ENCODE results near the gene PTGDR.

Gene PTGDR

DNA sequence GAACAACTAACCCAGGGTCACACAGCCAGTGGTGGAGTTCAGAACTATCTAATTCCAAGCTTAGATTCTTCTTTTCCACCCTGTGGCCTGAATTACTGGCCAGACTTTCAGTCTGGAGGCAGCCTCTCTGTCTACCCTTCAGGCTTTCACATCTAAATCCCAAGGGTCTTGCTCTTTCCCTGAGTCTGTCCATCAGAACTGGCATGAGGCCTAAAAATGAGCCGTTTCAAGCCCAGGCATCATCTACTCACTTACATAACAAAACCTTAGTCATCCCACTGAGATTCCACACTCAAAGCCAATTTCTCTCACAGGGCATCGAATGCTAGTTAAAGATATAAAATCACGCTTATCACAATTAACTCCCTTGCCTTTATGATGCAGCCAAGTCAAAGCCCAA lies 1.3 kb upstream of the PTGDR start:
- no peak for DNase-seq

DNA sequence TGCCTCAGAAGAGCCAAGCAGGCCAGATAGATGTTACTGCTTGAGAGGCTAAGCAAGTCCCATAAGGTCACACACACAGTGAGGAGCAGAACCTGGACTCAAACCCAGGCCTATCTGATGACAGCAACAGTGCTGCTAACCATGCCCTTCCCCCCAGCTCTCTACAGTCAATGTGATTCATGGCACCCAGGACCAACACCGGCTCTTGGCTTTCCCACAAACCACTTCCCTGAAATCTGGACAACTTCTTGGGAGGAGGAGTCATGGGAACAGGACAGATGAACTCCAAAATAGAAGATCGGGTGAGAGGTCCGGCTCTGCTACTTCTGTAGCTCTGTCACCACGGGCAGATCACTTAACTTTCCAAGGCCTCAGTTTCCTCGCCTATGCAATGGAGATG lies 716 bp upstream of the PTGDR start:
- DNase-seq: no peak

DNA sequence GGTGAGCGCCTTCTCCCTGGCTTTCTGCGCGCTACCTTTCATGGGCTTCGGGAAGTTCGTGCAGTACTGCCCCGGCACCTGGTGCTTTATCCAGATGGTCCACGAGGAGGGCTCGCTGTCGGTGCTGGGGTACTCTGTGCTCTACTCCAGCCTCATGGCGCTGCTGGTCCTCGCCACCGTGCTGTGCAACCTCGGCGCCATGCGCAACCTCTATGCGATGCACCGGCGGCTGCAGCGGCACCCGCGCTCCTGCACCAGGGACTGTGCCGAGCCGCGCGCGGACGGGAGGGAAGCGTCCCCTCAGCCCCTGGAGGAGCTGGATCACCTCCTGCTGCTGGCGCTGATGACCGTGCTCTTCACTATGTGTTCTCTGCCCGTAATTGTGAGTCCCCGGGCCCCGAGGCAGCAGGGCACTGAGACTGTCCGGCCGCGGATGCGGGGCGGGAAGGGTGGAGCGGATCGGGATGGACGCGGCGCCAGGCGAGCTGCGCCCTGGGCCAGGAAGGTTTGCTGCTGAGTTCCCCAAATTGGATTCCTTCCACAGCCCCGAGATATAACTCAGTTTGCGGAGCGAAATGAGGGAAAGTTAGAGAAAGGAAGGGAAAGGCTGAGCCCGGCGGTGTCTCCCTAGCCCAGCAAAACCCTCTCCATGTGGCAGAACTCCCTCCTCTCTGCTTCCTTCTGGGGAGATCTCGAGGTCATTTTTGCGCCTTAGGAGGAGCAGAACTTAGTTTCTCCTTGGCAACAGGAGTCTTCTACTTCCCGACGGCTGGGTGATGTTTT lies 972 bp downstream of the PTGDR start:
- peak; percentile 3 for DNase-seq

DNA sequence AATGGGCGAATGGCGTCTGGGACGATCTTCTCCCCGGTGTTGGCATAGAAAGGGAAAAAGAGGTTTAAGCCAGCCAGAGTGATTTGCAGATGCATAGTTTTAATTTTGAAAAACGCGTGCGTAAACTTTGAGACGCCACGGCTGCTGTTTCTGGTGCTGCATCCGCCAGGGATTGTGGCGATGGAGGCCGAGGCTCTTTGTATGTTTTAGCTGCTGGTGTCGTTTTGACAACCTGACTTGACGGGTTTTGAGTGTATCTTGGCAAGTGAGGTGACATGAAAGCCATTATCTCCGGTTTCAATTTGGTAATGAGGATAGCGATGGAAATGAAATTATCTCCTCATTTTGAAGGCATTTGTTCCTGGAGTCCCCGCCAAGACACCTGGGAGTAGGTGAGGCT lies 1.6 kb downstream of the PTGDR start:
- DNase-seq: no peak

DNA sequence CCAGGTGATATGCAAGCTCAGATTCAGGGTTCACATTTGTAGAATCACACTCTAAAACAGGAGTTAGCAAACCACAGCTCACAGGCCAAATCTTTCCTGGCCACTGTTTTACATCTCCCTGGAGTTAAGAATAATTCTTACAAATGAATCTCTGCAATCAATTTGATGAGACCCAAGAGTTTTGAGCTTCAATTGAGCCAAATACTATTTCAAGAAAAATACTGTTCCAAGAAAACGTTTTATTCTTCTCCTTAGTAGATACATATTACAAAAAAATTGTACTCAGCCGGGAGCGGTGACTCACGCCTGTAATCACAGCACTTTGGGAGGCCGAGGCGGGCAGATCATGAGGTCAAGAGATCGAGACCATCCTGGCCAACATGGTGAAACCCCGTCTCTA lies 2.5 kb downstream of the PTGDR start:
- DNase-seq: no peak

DNA sequence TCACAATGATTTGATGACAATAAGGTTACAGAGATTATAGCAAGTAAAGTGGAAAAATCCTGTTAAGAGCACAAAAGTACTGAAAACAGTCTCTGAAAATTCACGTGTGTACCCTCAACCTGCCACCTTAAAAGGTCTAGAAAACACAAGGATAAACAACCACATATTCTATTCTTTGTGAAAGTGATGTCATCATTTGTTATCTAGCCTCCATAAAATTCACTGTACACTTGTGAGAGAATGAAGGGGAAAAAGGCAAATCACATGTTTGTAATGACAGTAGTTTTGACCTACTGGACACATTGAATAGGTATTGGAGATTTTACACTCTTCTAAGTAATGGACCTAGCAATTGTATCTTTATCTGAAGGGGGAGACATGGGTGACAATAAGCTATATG lies 4.0 kb downstream of the PTGDR start:
- DNase-seq: no peak

DNA sequence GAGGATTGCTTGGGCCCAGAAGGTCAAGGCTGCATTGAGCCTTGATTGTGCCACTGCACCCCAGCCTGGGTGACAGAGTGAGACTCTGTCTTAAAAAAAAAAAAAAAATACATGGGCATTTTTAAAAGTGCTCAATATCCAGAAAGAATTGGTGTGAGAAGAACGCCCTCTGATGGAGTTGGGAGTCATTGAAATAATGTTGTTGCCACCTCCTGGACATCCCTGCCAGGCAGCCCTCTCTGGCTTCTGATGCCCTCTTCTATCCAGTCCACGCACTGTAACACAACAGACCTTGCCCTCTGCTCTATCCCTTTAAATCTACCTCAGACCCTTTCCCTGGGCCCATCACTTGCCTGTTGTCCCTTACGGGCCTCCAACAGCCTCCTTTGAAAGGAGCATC lies 4.9 kb downstream of the PTGDR start:
- no peak for DNase-seq

DNA sequence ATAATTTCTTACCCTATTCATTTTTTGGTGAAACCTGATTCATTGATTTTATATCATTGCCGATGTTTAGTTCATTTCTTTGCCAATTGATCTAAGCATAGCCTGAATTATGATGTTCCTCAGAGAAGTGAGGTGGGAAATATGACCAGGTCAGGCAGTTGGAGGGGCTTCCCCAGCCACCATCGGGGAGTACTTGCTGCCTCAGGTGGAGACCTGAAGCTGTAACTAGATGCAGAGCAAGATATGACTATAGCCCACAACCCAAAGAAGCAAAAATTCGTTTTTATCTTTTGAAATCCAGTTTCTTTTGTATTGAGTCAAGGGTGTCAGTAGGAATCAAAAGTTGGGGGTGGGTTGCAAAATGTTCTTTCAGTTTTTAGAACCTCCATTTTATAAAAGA lies 7.9 kb downstream of the PTGDR start:
- DNase-seq: no peak

DNA sequence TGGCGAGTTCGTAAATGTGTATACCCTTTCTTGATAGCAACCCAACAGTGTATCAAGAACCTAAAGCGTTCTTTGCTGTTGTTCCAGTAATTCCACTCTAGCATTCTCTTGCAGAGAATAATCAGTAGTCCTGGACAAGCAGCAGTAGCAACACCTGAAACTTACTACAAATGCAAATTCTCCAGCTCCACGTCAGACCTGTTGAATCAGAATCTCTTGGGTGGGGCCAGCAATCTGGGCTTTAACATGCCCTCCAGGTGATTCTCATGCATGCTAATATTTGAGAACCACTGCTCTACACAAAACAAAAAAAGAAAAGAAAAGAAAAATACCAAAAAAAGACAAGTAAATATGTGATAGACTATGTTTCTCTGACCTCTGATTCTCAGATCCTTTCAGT lies 10.1 kb downstream of the PTGDR start:
- no peak for DNase-seq

DNA sequence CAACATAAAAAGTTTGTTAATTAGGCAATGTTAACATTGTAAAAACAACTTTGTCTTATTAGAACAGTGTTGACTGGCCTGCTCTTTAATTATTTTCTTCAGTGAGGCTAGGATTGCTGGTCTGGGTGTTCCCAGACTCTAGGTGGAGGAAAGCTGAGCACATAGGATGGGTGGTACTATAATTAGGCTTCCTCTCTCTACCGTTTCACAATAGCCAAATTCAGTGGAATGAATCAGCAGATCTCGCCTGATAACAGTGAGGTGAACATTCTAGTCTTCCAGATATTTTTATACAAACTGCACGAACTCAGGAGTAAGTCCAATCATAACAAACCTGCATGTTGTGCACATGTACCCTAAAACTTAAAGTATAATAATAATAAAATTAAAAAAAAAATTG lies 11.9 kb downstream of the PTGDR start:
- no peak for DNase-seq

DNA sequence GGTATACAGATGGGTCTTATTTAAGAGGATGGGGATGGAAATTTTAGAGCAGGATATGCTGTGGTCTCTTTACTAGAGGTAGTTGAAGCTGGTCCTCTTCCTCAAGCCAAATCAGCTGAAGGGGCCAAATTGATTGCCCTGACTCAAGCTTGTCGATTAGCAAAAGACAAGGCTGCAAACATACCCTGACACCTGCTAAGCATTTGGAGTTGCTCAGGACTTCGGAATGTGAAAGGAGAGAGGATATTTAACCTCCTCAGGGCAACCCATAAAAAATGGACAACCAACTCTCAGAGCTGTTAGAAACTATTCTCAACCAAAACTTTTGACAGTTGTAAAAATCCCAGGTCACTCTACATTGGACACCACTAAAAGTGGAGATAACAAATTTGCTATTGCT lies 15.6 kb downstream of the PTGDR start:
- DNase-seq: no peak

DNA sequence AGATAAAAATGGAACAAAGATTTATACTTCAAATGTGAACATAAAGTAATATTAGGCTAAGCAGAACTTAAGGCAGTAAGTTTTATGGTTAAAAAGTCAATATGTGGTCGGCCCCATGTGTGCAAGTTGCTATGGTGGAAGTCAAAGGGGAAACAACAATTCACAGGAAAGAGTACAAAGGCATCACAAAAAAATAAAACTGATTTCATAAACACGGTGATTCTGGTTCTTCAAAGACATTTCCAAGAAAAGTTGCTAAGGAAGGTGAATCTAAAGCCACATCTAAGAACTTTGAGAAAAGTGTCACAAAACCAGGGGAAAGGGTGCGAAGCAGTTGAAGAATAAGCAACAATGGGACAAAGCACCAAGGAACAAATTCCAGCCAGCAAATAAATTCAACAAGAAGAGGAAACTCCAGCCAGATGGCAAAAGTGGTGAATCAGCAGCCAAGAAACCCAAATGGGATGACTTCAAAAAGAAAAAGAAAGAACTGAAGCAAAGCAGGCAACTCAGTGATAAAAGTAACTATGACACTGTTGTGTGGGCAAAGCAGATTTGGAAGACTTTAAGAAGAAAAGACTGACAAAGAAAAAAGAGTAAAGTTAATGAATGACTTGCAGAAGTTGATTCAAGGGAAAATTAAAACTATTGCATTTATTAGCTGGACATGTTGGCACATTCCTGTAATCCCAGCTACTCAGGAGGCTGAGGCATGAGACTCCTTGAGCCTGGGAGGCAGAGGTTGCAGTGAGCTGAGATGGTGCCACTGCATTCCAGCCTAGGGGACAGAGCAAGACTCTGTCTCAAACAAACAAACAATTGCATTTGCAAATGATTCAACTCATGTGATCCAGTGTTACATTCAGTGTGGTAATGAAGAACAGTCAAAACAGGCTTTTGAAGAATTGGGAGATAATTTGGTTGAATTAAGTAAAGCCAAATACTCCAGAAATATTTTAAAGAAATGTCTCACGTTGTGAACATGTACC lies 19.5 kb downstream of the PTGDR start:
- DNase-seq: no peak

DNA sequence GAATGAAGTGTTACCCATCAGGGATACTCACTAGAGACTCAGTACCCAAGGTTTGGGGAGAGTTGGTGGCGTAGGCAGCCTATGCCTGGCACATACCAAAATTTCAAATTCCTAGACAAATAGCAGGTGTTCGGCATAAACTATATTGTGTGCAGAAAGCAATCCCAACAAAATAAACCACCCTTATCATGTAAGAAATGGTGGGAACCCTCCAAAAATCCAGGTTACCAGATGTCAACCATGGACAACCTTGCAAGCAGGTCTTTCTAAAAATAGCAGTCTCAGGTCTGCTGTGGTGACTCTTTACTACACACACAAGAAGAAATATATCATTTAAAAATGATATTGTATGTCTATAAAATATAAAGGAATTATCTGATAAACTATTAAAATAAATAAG lies 28.9 kb downstream of the PTGDR start:
- no peak for DNase-seq

DNA sequence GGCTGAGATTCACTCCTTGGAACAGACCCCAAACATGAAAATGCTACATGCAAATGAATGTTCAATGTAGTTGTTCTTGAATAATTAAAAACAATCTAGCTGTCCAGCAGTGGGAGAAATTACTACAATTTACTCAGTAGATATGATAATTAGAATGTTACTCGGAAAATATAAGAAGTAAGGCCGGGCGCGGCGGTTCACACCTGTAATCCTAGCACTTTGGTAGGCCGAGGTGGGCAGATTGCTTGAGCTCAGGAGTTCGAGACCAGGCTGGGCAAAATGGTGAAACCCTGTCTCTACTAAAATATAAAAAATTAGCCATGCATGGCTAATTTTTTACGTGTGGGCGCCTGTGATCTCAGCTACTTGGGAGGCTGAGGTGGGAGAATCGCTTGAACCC lies 31.3 kb downstream of the PTGDR start:
- DNase-seq: no peak

DNA sequence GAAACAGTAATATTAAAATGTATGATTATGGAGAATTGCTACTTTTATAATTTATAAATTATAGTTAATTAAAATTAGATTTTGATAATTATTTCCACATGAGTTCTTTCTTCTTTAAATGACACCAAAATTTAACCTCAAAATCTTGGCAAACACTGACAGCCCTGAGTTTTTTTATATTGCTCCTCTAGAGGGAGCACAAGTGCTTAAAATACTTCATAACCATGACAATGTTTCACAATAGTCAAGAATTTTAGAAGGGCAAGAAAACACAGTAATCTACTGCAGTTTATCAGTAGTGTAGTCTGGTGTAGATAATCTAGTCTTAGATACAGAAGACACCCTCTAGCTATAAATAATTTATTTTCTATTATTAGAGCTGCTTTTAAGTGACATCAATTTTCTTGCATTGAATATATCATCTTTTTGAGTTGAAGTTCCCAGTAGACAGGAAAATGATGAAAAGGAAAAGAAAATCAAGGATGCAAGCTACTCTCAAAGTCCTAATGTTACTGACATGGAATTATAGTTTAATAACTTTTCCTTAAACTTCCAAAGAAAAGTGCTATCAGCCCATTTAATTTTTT lies 32.3 kb downstream of the PTGDR start:
- no peak for DNase-seq

DNA sequence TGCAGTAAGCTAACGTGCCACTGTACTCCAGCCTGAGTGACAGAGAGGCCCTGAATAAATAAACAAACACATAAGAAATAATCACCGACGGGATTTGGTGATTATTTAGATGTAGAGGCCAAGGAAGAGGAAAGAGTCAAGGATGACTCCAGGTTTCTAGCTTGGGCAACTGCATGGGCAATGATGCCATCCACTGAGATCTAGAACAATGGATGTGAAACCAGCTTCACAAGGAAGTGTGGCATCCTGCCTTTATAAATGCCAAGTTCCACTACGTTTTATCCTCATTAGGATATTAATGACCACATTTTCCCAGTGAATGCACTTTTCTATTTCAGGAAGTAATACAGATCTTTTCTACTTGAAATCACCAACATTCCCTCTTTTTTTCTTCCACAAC lies 35.7 kb downstream of the PTGDR start:
- no peak for DNase-seq

DNA sequence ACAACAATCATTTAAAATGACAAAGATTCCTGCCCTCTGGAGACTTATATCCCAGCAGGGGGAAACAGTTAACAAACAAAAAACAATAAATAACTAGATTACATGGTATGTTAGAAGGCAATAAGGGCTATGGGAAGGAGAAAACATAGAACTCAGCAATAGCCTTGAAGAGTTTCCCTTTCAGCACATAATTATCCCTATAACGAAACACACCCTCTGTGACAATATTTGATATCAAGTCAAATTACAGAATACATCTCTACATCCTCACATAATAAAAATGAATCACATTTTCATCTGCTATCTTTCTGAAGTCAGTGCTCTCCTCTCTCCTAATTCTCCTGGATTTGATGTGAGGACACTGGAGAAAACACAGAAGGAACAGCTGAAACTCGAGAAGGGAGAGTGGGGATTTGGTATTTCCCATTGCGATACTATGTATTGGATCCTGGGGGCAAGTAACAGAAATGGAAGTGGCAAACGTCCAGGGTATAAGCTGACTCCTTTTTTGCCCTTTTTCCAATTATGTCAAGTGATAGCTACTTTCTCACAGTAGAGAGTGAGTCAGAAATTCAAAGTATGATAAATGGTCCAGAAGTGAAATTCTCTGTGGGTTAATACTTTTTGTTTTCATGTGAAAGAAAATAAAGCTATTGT lies 36.9 kb downstream of the PTGDR start:
- no peak for DNase-seq

DNA sequence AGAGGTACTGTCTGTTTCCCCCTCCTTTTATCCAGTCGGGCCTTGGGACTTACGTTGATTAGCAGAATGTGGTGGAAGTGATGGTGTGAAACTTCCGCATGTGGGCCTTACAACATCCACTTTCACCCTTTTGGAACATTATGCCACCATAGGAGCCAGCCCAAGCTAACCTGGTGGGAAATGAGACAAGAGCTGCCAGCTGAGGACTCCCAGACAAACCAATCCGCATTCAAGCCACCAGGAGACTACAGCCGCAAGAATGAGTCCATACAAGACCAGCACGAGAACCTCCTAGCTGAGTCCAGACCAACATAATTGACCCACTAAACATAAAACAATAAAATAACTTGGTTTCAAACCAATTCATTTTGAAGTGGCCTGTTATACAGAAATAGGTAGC lies 37.5 kb downstream of the PTGDR start:
- no peak for DNase-seq

DNA sequence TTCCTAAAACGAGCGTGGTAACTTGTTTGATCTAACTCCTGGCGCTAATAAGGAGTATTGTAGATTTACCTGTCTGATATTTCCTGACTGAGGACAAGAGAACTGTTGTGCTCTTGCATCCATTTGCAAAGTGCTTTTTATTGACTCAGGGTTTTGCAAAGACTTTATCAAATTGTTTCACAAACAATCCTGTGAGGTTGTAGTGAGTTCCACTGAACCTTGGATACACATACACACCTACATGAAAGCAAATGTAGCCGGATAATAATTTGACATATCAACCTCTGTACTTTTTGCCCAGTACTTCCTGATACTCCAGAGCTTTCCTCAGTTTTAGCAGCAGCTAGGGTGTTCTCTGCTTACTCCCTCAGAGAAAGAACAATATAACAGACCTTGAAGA lies 39.9 kb downstream of the PTGDR start:
- no peak for DNase-seq

DNA sequence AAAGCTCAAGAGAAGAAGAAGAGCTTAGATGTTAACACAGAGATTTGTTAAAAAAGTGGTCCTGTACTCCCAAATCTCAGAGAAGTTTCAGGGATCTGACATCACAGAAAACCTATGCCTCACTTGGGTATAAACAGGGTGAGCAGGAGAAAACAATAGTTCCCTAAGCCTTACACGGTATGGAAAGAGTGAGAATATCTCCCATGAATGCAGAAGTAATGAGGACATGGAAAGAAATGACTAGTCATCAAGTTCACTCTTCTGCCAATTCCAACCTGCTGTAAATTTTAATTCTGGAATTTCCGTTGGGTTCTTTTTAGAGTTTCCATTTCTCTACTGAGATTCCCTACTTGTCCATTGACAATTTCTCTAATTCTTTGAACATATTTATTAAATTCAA lies 40.4 kb downstream of the PTGDR start:
- no peak for DNase-seq

DNA sequence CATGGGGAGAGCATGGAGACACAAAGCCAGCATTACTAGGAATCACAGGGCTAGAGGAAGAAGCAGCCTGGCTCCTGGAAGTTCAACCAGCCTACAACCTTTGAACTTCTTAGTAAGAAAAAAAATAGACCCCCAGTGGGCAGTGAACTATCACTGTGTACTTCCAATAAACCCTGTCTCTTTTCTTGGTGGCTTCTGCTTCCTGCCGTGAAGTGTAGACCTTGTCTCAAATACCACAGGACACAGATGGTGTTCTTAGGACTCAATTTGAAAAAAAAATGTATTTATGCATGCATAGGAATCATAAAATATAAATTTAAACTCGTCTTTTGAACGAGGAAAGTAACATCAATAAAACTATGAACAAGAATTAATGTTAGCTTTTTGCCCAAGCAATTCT lies 43.0 kb downstream of the PTGDR start:
- DNase-seq: no peak

DNA sequence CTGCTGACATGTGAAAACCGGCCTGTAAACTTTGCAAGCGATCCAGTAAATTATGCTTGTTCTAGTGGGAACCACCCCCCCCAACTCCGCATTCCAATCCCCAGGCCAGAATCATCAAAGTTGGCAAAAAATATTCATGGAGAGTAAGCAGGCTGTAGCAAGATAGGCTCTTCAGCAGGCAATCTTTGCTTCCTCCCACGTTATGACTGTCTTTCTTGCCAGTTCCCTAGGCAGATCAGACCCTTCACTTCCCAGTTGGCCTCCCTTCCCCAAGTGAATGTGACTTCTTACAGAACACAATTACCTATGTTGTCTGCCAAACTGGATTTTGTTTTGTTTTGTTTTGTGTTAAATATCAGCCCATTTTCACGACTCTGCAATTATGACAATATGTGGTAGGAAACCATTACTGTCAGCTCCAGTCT lies 45.4 kb downstream of the PTGDR start:
- DNase-seq: no peak

DNA sequence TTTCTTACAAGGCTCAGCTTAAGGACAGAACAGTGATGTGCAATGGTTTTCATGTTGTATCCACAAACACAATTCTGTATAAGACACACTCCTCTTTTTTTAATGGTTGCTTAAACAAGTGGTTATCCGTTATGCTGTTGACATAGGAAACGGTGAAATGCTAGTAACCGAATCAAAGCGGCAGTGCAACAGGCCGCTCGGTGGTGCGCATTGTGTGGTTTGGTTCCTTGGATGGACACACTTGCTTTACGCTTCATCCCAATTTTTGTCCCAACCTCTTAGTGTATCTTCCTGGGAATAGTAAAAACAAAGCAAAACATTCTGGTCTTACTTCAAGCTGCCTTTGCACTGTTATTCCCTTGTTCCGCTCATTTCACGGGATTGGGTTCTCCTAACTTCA lies 46.0 kb downstream of the PTGDR start:
- DNase-seq: no peak

Measured in stimulated activated CD4-positive, alpha-beta T cell treated with anti-CD3 and anti-CD28 coated beads, Interleukin-12 subunit alpha, Interleukin-12 subunit beta, amount 100 ng/mL, for 4 hours (primary cell).